Stromal cell of bone marrow (primary cell): Measurements from ENCODE around the gene FRMD1.

Source experiments
- DNase-seq: peaks from one replicate; pipeline ENCODE4 v3.0.0-alpha.2; 2012; ENCODE audit warnings: low read depth

Gene FRMD1

GRCh38 chr6:168078943-168079405 is at the start of gene FRMD1:
FRMD1 (minus strand) TSS chr6:168079212; CDS start chr6:168079094, 118 bp downstream.
- DNase-seq, result no peak

DNA sequence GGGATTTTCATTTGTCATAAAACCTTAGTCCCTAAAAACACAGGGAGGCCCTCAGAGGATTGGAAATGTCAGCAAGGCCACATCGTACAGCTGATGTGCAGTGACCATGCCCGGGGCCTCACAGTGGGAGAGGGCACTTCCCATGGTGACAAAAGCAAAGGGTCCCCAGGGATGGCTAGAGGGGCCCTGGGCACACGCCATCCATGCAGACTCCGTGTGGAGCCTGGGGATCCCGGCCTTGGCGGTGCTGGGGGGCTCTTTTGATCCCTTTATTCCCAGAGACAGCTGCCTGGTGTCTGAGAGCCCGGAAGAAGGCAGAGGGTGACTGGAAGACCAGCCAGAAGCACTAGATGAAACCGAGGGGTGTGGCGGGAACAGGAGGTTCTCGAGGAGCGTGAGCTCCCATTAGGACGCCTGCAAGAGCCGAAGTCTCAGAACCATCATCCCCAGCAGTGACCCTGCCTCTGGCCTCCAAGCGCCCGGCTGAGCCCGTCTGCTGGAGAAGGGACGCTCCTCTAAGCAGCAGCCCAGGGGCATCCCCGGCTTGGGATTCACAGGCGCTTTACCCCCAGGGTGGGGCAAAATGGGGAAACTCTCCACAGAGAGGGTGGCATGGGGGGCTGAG is 49.1 kb upstream of the FRMD1 start:
- DNase-seq, result no peak

GRCh38 chr6:168127384-168127868 is 48.4 kb upstream of the FRMD1 start:
- DNase-seq, result no peak

DNA sequence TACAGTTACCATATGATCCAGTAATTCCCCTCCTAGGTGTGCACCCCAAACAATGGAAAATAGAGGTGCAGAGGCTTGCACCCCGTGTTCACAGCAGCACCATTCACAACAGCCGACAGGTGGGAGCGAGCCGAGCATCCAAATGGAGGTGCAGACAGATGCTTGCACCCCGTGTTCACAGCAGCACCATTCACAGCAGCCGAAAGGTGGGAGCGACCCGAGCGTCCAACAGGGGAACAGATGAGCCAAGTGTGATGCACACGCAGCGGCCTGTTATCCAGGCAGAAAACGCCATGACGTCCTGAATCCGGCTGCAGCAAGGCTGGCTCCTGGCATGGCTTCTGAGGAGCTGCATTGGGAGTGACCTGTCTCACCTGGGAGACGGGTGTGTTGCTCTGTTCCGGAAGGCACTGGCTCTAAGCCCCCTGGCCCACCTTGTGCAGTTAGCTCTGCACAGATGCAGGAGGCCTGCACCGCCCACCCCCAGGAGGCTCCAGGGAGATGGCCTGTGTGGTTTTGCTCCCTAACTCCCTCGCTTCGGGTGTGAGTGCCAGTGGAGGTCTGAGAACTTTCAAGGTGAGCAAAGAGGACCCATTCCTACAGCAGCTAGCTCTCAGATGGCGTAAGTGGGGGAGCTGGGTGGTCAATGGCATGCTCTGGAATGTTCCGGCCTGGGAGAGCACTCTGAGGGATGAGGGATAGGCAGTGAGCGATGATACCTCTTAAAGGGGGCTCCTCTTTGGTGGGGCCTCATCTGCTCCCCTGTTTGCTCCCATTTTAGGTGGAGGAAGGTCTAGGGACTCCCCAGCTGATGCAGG is 47.8 kb upstream of the FRMD1 start:
- DNase-seq, result no peak

DNA sequence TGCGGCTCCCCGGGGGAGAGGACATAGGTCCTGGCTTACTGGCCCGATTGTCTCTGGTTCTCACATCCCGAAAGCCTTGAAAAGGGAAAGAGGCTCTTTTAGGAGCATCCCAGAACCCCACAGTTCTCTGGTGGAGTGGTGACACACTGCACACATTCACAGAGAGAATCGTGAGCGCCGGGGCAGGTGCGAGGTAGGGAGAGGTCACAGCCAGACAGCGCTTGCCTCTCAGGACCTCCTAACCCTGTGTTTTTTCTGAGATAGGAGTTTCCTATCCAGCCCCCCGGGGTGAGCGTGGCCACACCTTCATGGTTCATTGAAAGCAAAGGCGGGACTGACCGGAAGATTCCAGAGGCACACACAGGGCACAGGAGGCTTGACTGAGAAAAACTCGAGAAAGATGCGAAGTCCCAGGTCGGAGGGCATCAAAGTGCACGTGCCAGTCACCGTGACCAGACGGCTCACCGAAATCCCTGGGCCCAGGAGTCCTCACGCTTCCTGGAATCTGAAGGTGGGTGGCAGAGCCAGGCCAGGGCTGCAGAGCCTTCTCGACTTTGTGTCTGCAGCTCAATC is 46.5 kb upstream of the FRMD1 start:
- DNase-seq, result no peak

- DNase-seq, result no peak
Measured at GRCh38 chr6:168124921-168125320, 45.9 kb upstream of the FRMD1 start.

DNA sequence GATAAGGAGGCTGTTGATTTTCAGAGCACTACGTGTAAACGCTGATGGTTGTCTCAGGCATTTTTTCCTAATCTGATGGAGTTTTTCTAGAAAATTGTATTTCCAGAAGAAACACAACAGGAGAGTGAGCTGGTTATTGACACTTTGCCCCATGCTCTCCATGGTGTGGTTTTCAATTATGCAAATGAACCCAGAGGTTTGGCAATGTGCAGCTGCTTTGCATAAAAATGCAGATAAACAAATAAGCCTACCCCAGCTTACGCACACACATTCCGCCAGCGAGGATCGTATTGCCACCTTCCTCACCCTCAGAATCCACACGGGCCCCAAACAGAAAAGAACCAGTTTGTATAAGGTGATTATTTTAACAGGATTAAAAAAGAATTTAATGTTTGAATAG is 45.1 kb upstream of the FRMD1 start:
- no peak for DNase-seq

- no peak for DNase-seq
Measured at GRCh38 chr6:168123165-168123911, 44.3 kb upstream of the FRMD1 start.

DNA sequence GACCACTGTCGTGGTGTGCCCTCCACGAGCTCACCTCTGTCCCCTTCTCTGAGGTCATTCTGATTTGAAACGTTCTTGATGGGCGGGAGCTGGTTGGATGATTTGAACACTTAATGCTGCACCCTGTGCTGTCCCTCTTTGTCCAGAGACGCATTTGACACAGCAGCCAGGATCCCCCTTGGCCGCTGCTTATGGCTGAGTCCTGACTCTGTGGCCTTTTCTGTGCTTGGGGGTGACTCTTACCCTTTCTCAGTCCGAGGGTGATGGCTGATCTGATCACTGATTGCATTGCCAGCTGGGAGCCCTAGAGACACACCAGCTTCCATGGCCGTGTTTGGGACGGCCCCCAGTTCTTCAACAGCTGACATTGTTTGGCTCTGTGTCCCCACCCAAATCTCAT is 43.5 kb upstream of the FRMD1 start:
- no peak for DNase-seq

DNA sequence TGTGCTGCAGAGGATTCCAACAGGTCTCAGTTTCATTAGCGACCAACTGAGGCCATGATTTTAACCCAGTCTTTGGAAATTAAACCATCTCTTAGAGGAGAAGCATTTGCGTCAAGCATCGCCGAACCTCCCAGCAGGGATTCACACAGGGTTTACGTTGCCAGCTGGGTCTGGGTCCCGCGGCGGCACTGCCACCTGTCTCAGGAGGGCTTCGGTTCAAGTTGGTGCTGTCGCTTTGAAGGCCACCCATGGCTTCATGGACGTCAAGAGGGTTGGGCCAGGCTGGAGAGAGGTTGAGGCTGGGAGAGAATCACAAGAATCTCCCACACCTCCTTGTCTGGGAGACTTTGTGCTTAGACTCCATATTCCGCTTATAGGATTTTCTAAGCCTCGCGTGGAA is 43.0 kb upstream of the FRMD1 start:
- DNase-seq, result no peak

GRCh38 chr6:168121303-168121665 is 42.3 kb upstream of the FRMD1 start:
- no peak for DNase-seq

- no peak for DNase-seq
Measured at GRCh38 chr6:168120390-168121302, 41.6 kb upstream of the FRMD1 start.

DNA sequence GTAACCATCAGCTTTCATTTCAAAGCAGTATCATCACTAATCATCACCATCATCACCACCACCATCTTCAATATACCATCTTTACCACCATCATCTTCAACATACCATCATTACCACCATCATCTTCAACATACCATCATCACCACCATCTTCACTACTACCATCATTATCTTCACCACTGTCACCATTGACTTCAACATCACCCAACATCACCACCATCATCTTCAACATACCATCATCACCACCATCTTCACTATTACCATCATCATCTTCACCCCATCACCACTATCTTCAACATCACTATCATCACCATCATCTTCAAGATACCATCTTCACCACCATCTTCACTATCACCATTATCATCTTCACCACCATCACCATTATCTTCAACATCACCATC is 40.5 kb upstream of the FRMD1 start:
- DNase-seq, result no peak

DNA sequence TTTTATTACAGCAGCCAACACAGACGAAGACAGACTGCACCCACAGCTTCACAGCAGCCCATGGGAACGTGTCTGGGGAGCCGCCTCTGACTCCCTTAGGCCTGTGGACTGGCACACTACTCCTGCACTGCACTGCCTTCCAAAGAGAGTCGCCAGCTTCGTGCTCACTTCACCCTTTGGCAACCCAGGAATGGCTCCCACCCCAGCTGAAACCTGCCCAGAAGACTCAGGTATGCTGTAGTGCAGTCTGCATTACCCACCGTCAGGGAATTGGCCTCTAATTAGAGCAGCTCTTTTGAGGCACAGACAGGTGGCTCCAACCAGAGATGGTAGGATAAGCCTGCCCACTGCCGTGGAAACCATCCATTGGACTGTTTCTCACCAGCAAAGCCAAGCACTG is 39.9 kb upstream of the FRMD1 start:
- DNase-seq, result no peak

DNA sequence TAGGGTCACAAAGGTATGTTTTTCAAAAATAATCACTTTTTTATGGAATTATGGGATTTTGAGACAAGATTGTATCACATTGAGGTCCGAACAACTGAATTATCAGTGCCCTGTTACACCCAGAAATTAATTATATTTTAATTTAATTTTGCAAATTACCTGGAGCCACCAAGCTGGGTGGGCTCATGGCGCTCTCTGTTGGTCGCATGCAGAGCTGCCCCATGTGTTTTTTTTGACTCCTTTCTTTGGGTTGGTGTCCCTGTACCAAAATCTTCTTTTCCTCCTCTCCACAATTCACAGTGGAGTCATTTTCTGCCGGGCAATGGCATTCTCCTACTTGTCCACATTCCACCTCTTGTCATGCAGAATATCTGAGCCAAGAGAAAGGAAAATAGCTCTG is 38.9 kb upstream of the FRMD1 start:
- DNase-seq, result no peak

DNA sequence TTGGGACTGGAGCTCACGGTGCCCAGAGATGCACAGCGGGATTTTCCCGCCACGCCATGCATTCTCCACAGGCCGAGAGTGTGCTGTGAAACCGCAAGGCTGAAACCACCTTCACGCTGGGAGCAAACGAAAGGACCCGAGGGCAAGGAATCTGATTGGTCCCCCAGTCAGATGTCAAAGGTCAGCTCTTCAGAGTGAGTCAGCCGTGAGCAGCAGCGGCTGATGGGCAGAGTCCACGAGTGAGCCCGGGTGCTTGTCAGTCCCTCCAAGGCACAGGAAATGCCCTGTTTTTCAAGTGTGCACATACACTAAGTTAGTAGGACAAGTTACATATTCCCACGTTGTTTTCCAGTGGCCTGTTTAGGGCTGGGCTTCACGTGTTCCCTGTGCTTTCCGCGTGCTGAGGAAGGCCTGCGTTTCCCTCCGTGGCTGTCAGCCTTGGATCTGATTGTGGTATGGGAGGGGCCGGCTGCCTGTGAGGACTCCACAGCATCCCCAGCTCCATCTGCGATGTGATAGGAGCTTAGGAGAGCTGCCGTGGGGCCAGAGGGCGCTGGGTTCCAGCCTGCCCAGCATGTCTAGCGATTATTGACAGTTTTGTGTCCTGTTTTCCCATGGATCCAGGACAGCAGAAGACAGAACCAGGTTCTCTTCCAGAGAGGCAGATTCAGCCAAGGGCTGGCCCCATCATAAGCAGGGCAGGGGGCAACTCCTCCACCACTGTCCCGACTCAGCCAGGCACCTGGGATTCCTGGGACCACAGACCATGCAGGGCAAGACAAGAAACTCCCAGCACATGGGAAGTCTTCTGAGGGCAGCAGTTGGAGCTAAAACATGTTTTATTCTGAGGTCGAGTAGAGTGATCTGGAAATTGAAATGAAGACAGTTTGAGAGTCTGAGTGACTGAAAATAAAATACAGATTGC is 38.2 kb upstream of the FRMD1 start:
- DNase-seq, result no peak

DNA sequence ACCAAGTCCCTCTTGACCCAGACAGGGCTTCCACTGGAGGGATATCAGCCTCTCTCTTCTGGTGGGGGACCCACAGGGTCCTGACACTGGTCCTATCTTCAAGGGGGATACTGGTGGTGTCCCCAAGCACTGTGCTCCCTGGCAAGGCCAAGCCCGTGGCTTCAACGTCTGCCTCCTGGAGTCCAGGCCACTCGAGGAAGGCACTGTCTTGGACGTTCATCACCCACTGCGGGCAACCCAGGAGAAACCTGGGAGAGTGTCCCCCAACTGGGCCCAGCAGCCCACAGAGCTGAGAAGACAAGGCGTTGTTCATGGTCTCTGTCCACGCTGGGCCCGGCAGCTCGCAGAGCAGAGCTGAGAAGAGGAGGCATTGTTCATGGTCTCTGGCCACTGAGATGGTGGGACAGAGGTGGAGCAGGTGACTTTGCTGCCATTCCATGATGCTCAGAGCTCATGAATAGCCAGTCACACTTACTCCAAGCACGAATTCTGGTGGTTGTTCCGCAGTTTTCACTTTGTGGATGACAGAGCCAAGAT is 37.5 kb upstream of the FRMD1 start:
- no peak for DNase-seq

DNA sequence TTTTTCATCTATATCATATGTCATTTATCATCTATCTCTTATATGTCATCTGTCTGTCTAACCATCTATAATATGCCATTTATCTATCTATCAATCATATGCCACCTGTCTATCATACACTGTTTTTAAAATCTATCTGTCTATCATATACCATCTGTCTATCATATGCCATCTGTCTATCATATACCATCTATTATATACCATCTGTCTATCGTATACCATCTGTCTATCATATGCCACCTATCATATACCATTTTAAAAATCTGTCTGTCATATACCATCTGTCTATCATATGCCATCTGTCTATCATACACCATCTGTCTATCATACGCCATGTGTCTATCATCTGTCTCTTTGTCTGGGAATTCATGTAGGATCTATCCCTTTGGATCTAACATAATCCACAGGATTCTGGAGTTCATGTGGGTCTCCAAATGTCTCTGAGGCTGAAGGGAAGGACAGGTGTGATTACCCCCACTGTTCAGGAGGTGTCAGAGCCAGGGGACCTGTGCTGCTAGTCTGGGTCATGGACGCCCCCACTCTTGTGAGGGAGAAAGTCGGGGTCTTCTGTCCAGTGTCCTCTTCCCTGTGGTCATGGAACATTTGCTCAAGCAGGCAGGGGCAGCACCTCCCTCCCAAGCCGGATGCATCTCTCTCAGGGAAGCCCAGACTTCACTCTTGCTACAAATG is 36.9 kb upstream of the FRMD1 start:
- no peak for DNase-seq

DNA sequence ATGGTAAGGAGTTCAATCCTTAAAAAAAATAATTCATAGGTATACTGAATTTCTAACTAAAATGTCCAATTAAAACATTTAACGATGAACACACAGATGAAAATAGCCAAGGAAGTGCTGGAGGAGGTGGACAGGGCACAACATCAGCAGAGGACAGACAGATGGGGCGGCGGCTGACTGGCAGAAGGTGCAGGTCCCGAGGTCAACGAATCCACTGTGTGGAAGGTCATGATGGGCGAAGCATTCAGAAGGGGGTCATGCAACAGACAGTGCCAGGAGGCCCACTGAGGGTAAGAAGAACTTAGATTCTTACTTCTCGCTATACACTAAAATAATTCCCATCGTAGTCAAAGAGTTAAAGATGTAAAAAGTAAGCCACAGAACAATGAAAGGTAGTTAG is 34.2 kb upstream of the FRMD1 start:
- no peak for DNase-seq
